HUES6 (cell line): ENCODE results near the gene FAM169A.
"Not testable (repeated sequence)": the region's sequence is repeated elsewhere in the genome, so short reads cannot be mapped to it uniquely, and the experiment has no call there.

ENCODE experiments used
- H3K27ac ChIP-seq: 2 replicates; pipeline ENCODE4 v1.7.0; 2013; ENCODE audit warnings: low read depth, mild to moderate bottlenecking, low read length, inconsistent platforms
- H3K27me3 ChIP-seq: 2 replicates; pipeline ENCODE4 v1.6.1; 2013; ENCODE audit warnings: low read length; ENCODE audit not compliant: control insufficient read depth, insufficient read depth
- H3K36me3 ChIP-seq: 2 replicates; pipeline ENCODE4 v1.6.1; 2013; ENCODE audit warnings: low read length; ENCODE audit not compliant: control insufficient read depth, insufficient read depth
- H3K4me1 ChIP-seq: 2 replicates; pipeline ENCODE4 v1.6.1; 2013; ENCODE audit warnings: low read length; ENCODE audit not compliant: control insufficient read depth, insufficient read depth
- H3K4me3 ChIP-seq: 2 replicates; pipeline ENCODE4 v1.5.1; 2013; ENCODE audit warnings: low read depth, low read length
- H3K9ac ChIP-seq: one replicate; pipeline ENCODE4 v1.6.1; 2013; ENCODE audit warnings: mild to moderate bottlenecking, low read length
- H3K9me3 ChIP-seq: 2 replicates; pipeline ENCODE4 v1.6.1; 2013; ENCODE audit warnings: low read depth, low read length; ENCODE audit not compliant: control insufficient read depth, insufficient read depth

The FAM169A gene, protein sequence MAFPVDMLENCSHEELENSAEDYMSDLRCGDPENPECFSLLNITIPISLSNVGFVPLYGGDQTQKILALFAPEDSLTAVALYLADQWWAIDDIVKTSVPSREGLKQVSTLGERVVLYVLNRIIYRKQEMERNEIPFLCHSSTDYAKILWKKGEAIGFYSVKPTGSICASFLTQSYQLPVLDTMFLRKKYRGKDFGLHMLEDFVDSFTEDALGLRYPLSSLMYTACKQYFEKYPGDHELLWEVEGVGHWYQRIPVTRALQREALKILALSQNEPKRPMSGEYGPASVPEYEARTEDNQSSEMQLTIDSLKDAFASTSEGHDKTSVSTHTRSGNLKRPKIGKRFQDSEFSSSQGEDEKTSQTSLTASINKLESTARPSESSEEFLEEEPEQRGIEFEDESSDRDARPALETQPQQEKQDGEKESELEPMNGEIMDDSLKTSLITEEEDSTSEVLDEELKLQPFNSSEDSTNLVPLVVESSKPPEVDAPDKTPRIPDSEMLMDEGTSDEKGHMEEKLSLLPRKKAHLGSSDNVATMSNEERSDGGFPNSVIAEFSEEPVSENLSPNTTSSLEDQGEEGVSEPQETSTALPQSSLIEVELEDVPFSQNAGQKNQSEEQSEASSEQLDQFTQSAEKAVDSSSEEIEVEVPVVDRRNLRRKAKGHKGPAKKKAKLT

GRCh38 chr5:74865804-74866595 lies at the start of gene FAM169A:
Gene FAM169A (minus strand): TSS chr5:74866387. CDS start chr5:74841676, 24,711 bp downstream.
- Histone ChIP-seq H3K27me3 (no peaks in the 10 kb centered on the region), H3K9ac (peak within 1 kb of the TSS; percentile 94), H3K4me3 (peak within 1 kb of the TSS; percentile 86), H3K4me1 (peaks cover 58% of the 10 kb centered on the region), H3K36me3 (no peaks in the 10 kb centered on the region), H3K9me3 (no peaks in the 10 kb centered on the region), H3K27ac (peak within 1 kb of the TSS; percentile 81)

GRCh38 chr5:74915488-74915887 lies 49.3 kb upstream of the FAM169A start:
- Histone ChIP-seq H3K9ac (no peak overlapping the region), H3K4me3 (no peak overlapping the region), H3K27me3 (no peaks in the 10 kb centered on the region), H3K9me3 (peaks cover 7% of the 10 kb centered on the region), H3K27ac (no peak overlapping the region), H3K36me3 (no peaks in the 10 kb centered on the region), H3K4me1 (no peaks in the 10 kb centered on the region)

- H3K4me1 ChIP-seq: not testable (repeated sequence)
Measured at GRCh38 chr5:74911421-74911820, 45.2 kb upstream of the FAM169A start.

DNA sequence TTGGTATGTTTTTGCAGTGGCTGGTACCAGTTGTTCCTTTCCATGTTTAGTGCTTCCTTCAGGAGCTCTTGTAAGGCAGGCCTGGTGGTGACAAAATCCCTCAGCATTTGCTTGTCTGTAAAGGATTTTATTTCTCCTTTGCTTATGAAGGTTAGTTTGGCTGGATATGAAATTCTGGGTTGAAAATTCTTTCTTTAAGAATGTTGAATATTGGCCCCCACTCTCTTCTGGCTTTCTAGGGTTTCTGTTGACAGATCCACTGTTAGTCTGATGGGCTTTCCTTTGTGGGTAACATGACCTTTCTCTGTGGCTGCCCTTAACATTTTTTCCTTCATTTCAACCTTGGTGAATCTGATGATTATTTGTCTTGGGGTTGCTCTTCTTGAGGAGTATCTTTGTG lies 43.7 kb upstream of the FAM169A start:
- not testable (repeated sequence) for H3K27me3 ChIP-seq, H3K4me1 ChIP-seq, H3K36me3 ChIP-seq, H3K4me3 ChIP-seq, H3K9ac ChIP-seq, H3K27ac ChIP-seq, H3K9me3 ChIP-seq

More at GRCh38 chr5:74911421-74911820, 45.2 kb upstream of the FAM169A start:
- H3K27me3 ChIP-seq, H3K4me3 ChIP-seq, H3K9me3 ChIP-seq, H3K27ac ChIP-seq, H3K9ac ChIP-seq, H3K36me3 ChIP-seq: not testable (repeated sequence)

- H3K36me3 ChIP-seq, H3K27me3 ChIP-seq, H3K9ac ChIP-seq, H3K9me3 ChIP-seq, H3K27ac ChIP-seq, H3K4me1 ChIP-seq, H3K4me3 ChIP-seq: not testable (repeated sequence)
Measured at GRCh38 chr5:74908237-74908636, 42.0 kb upstream of the FAM169A start.

- not testable (repeated sequence) for H3K27me3 ChIP-seq, H3K36me3 ChIP-seq, H3K4me3 ChIP-seq, H3K27ac ChIP-seq, H3K4me1 ChIP-seq, H3K9ac ChIP-seq, H3K9me3 ChIP-seq
Measured at GRCh38 chr5:74904713-74905112, 38.5 kb upstream of the FAM169A start.

DNA sequence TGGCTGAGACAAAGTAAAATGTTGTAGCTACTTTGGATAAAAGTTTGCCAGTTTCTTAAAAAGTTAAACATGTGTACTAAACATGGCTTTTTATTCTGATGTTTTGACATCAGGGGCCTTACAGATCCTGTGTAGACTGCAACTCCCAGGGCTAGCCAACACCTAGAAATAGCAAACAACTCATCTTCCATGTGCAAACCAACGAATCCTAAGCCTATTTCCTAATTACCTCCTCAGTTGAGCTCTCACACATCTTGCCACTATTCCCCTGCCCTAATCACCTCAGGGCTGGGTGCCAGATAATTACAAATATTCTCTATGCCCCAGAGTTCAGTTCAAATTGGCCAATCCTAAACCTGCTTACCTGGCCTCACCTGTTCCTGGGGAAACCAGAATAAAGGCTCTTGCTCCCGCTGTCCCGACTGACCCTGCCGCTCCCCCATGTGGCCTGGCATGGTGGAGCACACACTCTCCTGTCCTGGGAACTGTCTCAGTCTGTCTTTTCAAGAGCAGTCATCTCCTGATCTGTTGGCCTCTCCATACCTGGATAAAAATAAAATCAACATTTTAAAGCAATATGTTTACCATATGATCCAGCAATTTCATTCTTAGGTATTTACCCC lies 37.1 kb upstream of the FAM169A start:
- Histone ChIP-seq H3K27me3 (no peaks in the 10 kb centered on the region), H3K27ac (no peak overlapping the region), H3K4me3 (no peak overlapping the region), H3K36me3 (no peaks in the 10 kb centered on the region), H3K9ac (no peak overlapping the region), H3K9me3 (peaks cover under 1% of the 10 kb centered on the region; the same call in 1 of the 2 replicates), H3K4me1 (peaks cover 8% of the 10 kb centered on the region)

DNA sequence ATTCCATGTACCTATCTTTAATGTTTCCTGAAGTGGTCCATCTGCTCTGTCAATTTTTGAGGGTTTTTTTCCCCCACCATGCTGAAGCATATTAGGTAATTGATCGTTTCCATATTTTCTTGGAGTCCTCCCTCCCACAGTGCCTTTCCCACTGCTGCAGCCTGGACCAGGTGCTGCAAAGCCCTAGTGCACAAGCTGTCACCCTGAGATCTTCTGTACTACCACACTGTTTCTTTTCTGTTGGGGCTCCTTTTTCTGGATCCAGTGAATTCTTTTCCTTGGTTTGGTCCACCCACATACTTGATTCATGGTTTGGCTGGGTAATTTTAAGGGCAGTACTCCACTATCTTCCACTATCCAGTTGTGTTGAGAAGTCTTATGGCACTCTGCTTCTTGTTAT lies 30.9 kb upstream of the FAM169A start:
- no peaks in the 10 kb centered on the region for H3K36me3 ChIP-seq
- H3K9me3 ChIP-seq: peaks cover 14% of the 10 kb centered on the region
- H3K27me3 ChIP-seq: no peaks in the 10 kb centered on the region
- no peak overlapping the region for H3K9ac ChIP-seq
- H3K4me3 ChIP-seq: no peak overlapping the region
- no peak overlapping the region for H3K27ac ChIP-seq
- H3K4me1 ChIP-seq: peaks cover 3% of the 10 kb centered on the region; the same call in 1 of the 2 replicates

DNA sequence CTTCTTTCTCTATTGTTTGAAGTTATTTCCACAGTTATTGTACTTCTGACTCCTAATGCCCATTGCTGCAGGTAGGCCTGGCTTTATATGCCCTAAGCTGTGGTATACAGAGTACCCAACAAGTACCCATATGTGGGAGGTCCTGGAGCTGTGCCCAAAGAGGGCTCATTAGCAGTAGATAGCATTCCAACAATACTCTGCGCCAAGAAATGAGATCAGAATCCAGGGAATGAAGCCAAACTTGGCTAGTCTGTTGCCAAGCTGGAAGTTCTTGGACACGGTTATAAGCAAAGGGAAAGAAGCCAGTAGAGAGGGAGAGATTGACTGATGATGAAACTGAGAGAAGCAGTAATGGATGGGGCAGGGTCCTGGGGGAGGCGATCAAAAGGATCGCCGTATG lies 29.7 kb upstream of the FAM169A start:
- Histone ChIP-seq H3K9ac (no peak overlapping the region), H3K4me3 (no peak overlapping the region), H3K9me3 (peaks cover 14% of the 10 kb centered on the region), H3K36me3 (no peaks in the 10 kb centered on the region), H3K4me1 (no peaks in the 10 kb centered on the region), H3K27ac (no peak overlapping the region), H3K27me3 (no peaks in the 10 kb centered on the region)

GRCh38 chr5:74894351-74894750 lies 28.2 kb upstream of the FAM169A start:
- Histone ChIP-seq H3K9ac (no peak overlapping the region), H3K36me3 (no peaks in the 10 kb centered on the region), H3K4me1 (peaks cover 2% of the 10 kb centered on the region; the same call in 1 of the 2 replicates), H3K9me3 (peaks cover 14% of the 10 kb centered on the region), H3K4me3 (no peak overlapping the region), H3K27me3 (no peaks in the 10 kb centered on the region), H3K27ac (no peak overlapping the region)
